ENCODE results near the gene FGGY. TPM values are rescaled to one million over a fixed set of nuclear protein-coding genes. Genes with fewer than 3 reads are reported as not detected.
A peak's percentile ranks its signal among the peaks of the same experiment; 100 is the strongest.

Gene FGGY
- polyA plus RNA-seq, 3 donors = 22.8 to 26.2 (median 26.1) TPM

- no peak for DNase-seq (ENCODE audit: low read depth in 3 of 3, low spot score in 2 of 3)
Measured at GRCh38 chr1:59500950-59501742, 204.3 kb downstream of the FGGY start.

DNA sequence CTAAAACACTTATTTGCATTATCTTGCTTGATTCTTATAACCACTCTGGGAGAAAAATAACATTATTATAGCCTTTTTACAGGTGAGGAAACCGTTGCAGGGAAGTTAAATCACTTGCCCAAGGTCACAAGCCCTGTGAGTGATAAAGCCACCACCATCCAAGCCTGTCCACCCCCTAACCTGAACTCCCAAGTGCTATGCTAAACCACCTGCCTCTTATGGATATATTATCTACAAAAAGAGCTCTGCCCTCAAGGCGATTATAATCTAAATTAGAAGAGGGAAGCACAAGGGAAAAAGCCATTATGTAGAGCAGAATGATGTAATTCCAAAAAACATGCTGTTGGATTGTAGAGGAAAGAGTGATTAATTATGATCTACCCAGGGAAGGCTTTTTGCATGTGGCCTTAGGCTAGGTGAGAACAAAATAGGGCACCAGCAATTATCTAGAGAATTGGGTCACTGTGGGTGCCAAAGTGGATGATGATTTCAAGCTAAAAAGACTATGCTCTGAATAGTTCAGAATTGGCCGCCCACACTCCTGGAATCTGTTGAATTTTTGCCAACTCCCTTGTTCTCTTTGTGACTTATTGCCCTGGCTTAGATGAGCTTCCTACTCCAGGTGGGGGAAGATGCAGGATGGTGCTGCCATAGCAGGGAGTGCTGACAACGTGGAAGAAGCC is 205.3 kb downstream of the FGGY start:
- no peak for DNase-seq (ENCODE audit: low read depth in 3 of 3, low spot score in 2 of 3)

DNA sequence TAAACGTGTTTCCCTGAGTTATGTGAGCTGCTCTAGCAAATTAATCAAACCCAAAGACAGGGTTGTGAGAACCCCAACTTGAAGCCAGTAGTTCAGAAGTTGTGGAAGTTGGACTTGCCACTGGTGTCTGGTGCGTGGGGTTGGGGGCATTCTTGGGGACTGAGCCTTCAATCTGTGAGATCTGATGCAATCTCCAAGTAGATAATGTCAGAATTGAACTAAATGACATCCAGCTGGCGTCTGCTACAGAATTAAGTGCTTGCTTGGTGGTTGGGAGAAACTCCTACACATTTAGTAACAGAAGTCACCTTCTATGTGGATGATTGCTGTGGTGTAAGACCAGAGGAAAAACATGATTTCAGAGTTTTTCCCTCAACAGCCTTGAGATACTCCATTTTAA is 207.4 kb downstream of the FGGY start:
- no peak for DNase-seq (ENCODE audit: low read depth in 3 of 3, low spot score in 2 of 3)

GRCh38 chr1:59505596-59506028 is 208.7 kb downstream of the FGGY start:
- no peak for DNase-seq (ENCODE audit: low read depth in 3 of 3, low spot score in 2 of 3)

- no peak for DNase-seq (ENCODE audit: low read depth in 3 of 3, low spot score in 2 of 3)
Measured at GRCh38 chr1:59506952-59507351, 210.1 kb downstream of the FGGY start.

GRCh38 chr1:59509341-59509875 is 212.5 kb downstream of the FGGY start:
- DNase-seq (ENCODE audit: low read depth in 3 of 3, low spot score in 2 of 3) = no peak

DNA sequence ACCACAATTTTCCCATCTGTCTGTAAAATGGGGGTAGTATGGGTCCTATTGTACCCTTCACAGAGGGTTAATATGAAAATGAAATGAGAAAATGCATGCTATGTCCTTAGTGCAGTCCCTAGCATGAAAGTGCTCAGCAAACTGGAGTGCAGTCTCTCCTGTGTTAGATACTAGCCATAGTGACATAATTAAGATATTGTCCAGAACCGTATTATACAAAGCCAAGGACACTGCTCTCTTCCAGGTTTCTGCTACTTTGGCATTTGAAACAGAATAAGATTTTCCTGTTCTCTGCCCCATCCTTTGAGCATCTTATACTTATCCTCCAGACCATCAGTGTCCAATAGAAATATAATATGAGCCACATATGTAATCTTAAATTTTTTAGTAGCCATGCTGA is 213.4 kb downstream of the FGGY start:
- DNase-seq (ENCODE audit: low read depth in 3 of 3, low spot score in 2 of 3) = no peak

DNA sequence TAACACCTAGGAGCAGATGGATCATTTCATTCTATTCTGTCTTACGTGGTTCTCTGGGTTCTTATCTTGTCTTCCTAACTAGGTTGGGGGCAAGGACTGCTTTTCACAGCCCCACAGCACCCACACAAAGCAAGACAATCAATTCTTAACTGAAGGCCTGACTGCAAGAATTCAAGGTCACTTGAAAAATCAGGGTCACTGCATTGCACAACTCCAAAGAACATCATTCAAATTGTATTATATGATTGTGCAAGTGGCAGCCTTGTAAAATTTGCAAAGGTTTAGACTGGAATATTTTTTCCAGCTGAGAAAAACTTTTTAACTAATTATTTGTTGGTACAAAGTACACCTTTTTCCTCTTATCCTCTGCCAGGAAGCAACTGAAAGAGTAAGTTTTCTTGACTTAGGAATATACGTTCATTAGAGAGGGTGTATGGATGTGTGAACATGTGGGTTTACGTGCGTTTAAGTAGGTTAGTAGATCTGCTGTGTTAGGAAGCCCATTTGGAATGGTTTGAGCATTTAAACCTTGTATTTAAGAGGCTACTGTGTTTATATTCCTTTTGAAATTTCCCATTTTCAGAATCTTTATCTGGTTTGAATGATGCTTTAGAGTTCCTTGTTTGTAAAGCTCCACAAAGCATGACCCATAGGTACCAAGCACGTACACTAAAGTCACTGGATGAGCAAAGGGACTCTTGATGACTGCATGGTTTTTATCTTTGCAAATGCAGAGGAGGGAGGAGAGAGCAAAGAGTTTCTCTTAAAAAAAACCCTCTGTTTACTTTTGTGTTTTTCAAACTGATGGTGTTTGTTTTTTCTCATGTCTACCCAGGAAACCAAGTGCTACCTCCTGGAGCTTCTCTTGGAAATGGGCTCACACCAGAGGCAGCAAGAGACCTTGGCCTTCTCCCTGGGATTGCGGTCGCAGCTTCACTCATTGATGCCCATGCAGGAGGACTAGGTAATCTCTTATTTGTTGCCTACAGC is 214.9 kb downstream of the FGGY start:
- DNase-seq (ENCODE audit: low read depth in 3 of 3, low spot score in 2 of 3) = no peak

GRCh38 chr1:59512702-59513101 is 215.8 kb downstream of the FGGY start:
- no peak for DNase-seq (ENCODE audit: low read depth in 3 of 3, low spot score in 2 of 3)

- no peak for DNase-seq (ENCODE audit: low read depth in 3 of 3, low spot score in 2 of 3)
Measured at GRCh38 chr1:59514061-59514909, 217.4 kb downstream of the FGGY start.

DNA sequence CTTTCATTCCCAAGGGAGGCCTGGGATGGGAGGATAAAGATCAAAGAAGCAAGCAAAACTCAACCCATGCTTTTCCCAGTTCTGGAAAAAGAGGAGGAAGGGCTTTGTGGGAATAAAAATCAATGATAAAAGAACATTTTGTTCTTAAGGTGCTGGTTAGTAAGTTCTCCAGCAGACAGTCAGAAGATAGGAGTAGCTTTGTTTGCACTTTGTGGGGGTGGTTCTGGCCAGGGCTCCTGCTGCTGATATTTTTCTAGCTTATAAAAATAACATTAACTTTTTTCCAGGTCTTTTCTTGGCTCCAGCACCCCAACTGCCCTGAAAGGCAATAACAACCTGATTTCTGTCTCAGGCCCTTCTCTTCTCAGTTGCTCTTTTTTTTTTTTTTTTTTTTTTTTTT is 220.0 kb downstream of the FGGY start:
- no peak for DNase-seq (ENCODE audit: low read depth in 3 of 3, low spot score in 2 of 3)

- DNase-seq (ENCODE audit: low read depth in 3 of 3, low spot score in 2 of 3) = no peak
Measured at GRCh38 chr1:59520194-59520593, 223.3 kb downstream of the FGGY start.

- DNase-seq (ENCODE audit: low read depth in 3 of 3, low spot score in 2 of 3) = peak in 1 of 3 donors; percentile 54
Measured at GRCh38 chr1:59520827-59521418, 224.0 kb downstream of the FGGY start.

- DNase-seq (ENCODE audit: low read depth in 3 of 3, low spot score in 2 of 3) = no peak
Measured at GRCh38 chr1:59521456-59521855, 224.6 kb downstream of the FGGY start.

- no peak for DNase-seq (ENCODE audit: low read depth in 3 of 3, low spot score in 2 of 3)
Measured at GRCh38 chr1:59522925-59523505, 226.1 kb downstream of the FGGY start.

- DNase-seq (ENCODE audit: low read depth in 3 of 3, low spot score in 2 of 3) = no peak
Measured at GRCh38 chr1:59523745-59524450, 227.0 kb downstream of the FGGY start.

DNA sequence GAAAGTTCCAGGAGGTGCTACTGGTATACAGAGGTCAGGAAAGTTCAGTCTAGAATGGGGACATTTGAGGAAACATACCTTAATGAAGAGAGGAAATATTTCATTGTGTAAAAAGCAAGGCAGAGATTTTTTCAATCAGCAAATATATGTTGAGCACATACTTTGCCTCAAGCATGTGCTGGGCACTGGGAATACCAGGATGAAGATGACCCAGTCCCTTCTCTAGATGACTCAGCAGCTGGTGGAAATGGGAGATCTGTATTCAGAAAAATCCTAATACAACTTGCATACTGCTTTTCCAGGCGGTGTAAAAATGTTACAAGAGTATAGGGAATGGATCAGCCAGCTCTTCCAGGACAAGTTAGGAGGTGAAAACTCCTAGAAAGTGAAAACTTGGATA is 229.3 kb downstream of the FGGY start:
- DNase-seq (ENCODE audit: low read depth in 3 of 3, low spot score in 2 of 3) = no peak

DNA sequence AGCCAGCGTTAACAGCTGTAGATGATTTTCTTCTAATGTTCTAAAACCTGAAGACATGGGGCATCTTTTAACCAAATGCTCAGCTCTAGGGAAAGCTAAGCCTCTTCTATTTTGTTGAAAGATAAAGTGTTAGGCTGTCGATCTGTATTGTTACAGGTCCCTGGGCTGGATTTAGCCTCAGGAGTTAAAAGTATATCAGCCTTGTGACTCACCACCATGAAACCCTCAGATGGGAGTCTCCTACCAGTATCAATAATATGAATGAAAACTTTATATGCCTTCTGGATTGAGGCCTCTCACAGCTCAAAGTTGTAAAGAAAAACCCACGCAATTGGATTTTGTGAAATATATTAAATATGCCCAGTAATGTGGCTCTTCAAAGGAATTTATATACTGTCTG is 231.6 kb downstream of the FGGY start:
- no peak for DNase-seq (ENCODE audit: low read depth in 3 of 3, low spot score in 2 of 3)
